IPS-20b (cell line): ENCODE data around the gene TMEM131.

Experiments
- H3K27ac ChIP-seq: one replicate; pipeline ENCODE4 v1.5.1; 2013; ENCODE audit warnings: low read length
- H3K27me3 ChIP-seq: 2 replicates; pipeline ENCODE4 v1.6.1; 2013; ENCODE audit warnings: mild to moderate bottlenecking, low read length, inconsistent platforms; ENCODE audit not compliant: insufficient read depth
- H3K36me3 ChIP-seq: 2 replicates; pipeline ENCODE4 v1.6.1; 2013; ENCODE audit warnings: low read depth, mild to moderate bottlenecking, inconsistent platforms, low read length, moderate library complexity; ENCODE audit not compliant: insufficient read depth
- H3K4me1 ChIP-seq: 2 replicates; pipeline ENCODE4 v1.6.1; 2013; ENCODE audit warnings: mild to moderate bottlenecking, control low read depth, inconsistent platforms, low read length, moderate library complexity; ENCODE audit not compliant: insufficient read depth
- H3K4me3 ChIP-seq: 2 replicates; pipeline ENCODE4 v1.5.1; 2013; ENCODE audit warnings: mild to moderate bottlenecking, low read length, inconsistent platforms
- H3K9ac ChIP-seq: 2 replicates; pipeline ENCODE4 v1.6.1; 2013; ENCODE audit warnings: low read depth, mild to moderate bottlenecking, inconsistent platforms, low read length, moderate library complexity
- H3K9me3 ChIP-seq: 2 replicates; pipeline ENCODE4 v1.6.1; 2013; ENCODE audit warnings: mild to moderate bottlenecking, low read depth, low read length, inconsistent platforms; ENCODE audit not compliant: insufficient read depth

Gene TMEM131

DNA sequence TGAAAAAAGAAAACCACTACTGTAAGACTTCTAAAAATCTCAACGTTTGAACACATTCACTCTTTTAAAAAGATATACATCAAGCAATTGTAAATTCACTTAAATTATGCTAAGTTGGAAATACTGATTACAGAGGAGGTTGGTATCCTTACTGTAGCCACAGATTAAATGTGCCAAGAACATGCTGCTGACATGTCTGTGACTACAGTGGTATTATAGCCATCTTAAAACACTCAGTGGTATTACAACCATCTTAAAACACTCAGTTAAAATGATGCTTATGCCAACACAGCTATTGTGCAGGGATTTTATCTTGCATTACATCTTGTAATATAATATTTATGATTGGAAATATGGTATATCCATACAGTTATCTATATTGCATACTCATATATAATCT lies 50.0 kb downstream of the TMEM131 start:
- Histone ChIP-seq H3K27ac (no peak overlapping the region), H3K27me3 (no peaks in the 10 kb centered on the region), H3K4me1 (no peaks in the 10 kb centered on the region), H3K4me3 (no peak overlapping the region), H3K36me3 (no peaks in the 10 kb centered on the region), H3K9me3 (no peaks in the 10 kb centered on the region), H3K9ac (no peak overlapping the region)

DNA sequence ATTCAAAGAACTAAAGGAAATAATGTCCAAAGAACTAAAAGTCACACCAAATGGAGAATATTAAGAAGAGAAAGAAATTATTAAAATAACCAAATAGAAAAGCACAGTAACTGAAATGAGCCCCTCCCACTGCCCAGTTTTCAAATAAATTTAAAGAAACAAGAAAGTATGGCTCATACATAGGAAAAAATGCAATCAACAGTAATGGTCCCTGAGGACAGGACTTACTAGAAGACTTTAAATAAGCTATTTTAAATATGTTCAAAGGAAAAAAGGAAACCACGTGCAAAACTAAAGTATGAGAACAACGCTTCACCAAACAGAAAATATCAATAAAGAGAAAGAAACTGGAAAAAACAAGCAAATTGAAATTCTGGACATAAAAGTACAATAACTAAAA lies 58.9 kb downstream of the TMEM131 start:
- peaks cover 8% of the 10 kb centered on the region for H3K4me1 ChIP-seq
- no peak overlapping the region for H3K4me3 ChIP-seq
- H3K27me3 ChIP-seq = no peaks in the 10 kb centered on the region
- H3K9me3 ChIP-seq = no peaks in the 10 kb centered on the region
- H3K9ac ChIP-seq = no peak overlapping the region
- H3K27ac ChIP-seq = no peak overlapping the region
- no peaks in the 10 kb centered on the region for H3K36me3 ChIP-seq

DNA sequence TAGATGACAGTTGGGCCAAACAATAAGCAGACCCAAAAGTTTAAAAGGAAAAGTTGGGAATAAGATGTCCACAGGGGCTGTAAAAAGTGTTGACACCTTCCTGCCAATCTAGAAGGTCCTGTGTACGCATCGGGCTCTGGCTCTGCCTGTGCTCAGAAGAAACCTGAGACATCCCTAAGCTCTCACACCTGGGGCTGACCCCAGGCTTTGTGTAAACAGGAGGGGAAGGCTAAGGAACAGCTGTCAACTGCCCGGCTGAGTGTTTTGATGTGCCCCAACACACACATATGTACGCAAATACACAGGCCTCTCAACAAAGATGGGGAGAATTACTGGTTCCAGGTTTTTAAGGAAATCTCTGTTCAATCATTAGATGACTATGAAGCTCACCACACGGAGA lies 59.5 kb downstream of the TMEM131 start:
- Histone ChIP-seq H3K4me1 (peaks cover 8% of the 10 kb centered on the region), H3K27ac (no peak overlapping the region), H3K36me3 (no peaks in the 10 kb centered on the region), H3K4me3 (peak overlapping the region; percentile 28; the same call in 1 of the 2 replicates), H3K9ac (no peak overlapping the region), H3K9me3 (no peaks in the 10 kb centered on the region), H3K27me3 (no peaks in the 10 kb centered on the region)

DNA sequence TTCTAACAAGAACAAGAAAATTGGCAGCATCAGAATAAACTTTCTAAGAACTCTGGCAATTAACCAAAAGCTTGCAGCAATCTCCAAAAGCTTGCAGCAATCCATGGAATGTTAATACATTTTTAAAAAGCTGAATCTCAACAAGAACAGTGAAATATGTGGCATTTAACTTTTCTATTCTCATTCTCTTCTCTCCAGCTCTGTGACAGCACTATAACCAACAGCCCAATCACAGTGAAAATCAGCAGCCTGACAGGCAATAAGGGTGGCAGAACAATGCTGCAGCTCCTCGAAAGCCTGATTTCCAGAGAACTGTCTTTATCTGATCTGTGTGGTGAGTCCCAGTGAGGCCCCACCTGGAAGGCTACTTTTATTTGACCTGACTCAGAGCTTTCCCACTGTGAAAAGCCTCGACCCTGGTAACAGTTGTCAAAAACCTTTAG lies 60.0 kb downstream of the TMEM131 start:
- Histone ChIP-seq H3K4me1 (peaks cover 8% of the 10 kb centered on the region), H3K27ac (no peak overlapping the region), H3K27me3 (no peaks in the 10 kb centered on the region), H3K9ac (no peak overlapping the region), H3K36me3 (no peaks in the 10 kb centered on the region), H3K9me3 (no peaks in the 10 kb centered on the region), H3K4me3 (peak overlapping the region; percentile 28; the same call in 1 of the 2 replicates)

DNA sequence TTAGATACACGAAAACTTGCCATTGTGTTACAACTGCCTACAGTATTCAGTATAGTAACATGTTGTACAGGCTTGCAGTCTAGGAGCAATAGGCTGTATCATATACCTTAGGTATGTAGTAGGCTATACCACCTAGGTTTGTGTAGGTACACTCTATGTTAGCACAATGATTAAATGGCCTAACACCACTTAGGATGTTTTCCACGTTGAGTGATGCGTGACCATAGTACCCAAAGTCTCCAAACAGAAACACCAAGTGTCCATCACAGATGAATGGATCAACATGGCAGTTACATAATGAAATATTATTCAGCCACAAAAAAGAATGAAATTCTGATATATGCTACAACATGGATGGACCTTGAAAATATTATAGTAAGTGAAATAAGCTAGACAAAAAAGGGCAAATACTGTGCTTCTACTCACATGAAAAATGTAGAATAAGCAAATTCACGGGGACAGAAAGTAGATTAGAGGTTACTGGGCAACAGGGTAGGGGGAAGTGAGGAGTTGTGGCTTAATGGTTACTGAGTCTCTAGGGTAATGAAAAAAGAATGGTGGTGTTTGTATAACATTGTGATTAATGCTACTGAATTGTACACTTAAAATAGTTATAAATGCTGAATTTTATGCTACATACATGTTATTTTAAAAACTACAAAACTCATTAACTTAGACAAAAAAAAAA lies 62.6 kb downstream of the TMEM131 start:
- no peaks in the 10 kb centered on the region for H3K36me3 ChIP-seq
- no peak overlapping the region for H3K27ac ChIP-seq
- H3K4me1 ChIP-seq = peaks cover 8% of the 10 kb centered on the region
- H3K9ac ChIP-seq = no peak overlapping the region
- H3K27me3 ChIP-seq = no peaks in the 10 kb centered on the region
- H3K9me3 ChIP-seq = no peaks in the 10 kb centered on the region
- no peak overlapping the region for H3K4me3 ChIP-seq

DNA sequence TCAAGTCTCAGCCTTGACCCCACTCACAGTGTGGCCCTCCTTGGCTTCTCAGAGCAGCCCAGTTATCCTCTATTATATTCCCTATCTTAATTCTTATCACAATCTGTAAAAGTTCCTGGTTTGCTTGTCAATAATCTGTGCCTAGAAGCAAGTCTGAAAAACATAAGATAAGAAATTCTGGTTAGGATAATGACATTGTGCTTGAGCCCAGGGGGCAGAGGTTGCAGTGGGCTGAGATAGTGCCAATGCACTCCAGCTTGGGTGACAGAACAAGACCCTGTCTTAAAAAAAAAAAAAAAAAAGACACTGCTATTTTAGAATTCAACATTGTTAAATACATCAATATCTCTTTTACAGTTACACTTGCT lies 63.9 kb downstream of the TMEM131 start:
- no peaks in the 10 kb centered on the region for H3K27me3 ChIP-seq
- H3K9ac ChIP-seq = no peak overlapping the region
- H3K4me3 ChIP-seq = no peak overlapping the region
- H3K9me3 ChIP-seq = no peaks in the 10 kb centered on the region
- peaks cover 8% of the 10 kb centered on the region for H3K4me1 ChIP-seq
- no peak overlapping the region for H3K27ac ChIP-seq
- no peaks in the 10 kb centered on the region for H3K36me3 ChIP-seq

DNA sequence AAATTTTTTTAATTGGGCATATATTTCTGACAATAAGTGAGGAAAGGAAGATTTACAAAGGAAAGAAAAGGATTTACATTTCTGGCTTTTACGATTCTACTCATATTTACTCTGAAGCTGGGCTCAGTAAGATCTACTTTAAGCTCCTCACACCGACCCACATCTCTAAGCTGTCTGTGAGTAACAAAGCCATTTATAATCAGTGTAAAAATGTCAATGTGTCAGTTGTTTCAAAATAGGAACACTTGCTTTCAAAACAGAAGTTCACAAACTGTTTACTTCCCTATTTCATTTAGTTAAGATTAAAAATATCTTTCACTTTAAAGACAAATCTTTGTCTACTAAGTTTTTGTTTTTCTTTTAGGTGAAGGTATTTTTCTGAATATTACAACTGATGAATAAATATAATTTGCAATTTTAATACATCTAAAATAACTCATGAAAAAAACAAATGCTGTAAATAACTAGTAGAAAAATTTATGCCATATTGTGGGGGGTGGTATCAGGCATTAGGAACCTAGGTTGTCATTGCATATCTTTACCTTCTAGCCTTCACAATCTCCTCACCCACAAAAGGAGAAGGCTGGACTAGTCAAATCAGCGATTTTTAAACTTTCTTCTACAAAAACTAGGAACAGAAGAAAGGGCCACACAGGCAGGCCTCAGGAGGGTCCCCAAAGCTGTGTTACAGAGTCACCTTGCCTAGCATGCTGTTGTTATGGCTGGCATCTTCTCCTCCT lies 64.5 kb downstream of the TMEM131 start:
- H3K36me3 ChIP-seq = no peaks in the 10 kb centered on the region
- no peak overlapping the region for H3K4me3 ChIP-seq
- no peaks in the 10 kb centered on the region for H3K9me3 ChIP-seq
- no peak overlapping the region for H3K27ac ChIP-seq
- H3K4me1 ChIP-seq = peaks cover 8% of the 10 kb centered on the region
- H3K9ac ChIP-seq = no peak overlapping the region
- no peaks in the 10 kb centered on the region for H3K27me3 ChIP-seq

DNA sequence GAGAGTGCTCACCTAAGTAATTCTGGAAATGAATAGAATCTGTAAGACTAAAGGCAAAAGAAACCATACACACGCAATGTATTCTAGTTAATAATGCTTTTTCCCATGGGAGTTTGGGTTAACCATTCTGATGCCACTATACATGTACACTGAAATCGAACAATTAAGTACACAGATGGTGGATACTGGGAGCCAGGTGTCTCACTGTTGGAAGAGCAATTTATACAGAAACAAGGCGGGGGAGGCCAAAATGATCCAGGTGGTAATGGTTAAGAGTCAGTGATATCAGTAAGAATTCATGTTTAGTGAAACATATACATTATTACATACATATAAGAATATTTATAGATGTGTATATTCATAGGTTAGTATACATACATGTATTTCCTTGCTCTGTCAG lies 67.2 kb downstream of the TMEM131 start:
- Histone ChIP-seq H3K9me3 (no peaks in the 10 kb centered on the region), H3K27ac (no peak overlapping the region), H3K36me3 (peaks cover 9% of the 10 kb centered on the region), H3K9ac (no peak overlapping the region), H3K4me1 (no peaks in the 10 kb centered on the region), H3K4me3 (no peak overlapping the region), H3K27me3 (no peaks in the 10 kb centered on the region)

DNA sequence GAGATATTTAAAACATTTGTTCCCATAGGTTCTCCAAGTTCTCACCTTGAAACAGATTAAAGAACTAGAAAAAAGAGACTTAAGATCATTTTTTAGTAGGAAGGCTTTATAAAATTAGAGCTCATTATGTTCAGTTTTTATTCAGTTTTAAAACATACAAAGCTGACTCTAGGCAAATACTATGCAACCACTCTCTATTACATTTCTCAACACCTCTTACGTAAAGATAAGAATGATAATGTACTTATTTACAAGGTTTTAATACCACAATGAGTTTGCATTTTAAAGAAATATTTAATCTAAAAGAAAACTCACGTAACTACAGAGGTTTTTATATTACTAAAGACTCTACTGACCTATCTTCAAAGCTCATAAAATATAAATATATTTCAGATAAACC lies 68.8 kb downstream of the TMEM131 start:
- H3K27ac ChIP-seq = no peak overlapping the region
- H3K9ac ChIP-seq = no peak overlapping the region
- no peaks in the 10 kb centered on the region for H3K27me3 ChIP-seq
- peaks cover 9% of the 10 kb centered on the region for H3K36me3 ChIP-seq
- no peak overlapping the region for H3K4me3 ChIP-seq
- no peaks in the 10 kb centered on the region for H3K4me1 ChIP-seq
- no peaks in the 10 kb centered on the region for H3K9me3 ChIP-seq

DNA sequence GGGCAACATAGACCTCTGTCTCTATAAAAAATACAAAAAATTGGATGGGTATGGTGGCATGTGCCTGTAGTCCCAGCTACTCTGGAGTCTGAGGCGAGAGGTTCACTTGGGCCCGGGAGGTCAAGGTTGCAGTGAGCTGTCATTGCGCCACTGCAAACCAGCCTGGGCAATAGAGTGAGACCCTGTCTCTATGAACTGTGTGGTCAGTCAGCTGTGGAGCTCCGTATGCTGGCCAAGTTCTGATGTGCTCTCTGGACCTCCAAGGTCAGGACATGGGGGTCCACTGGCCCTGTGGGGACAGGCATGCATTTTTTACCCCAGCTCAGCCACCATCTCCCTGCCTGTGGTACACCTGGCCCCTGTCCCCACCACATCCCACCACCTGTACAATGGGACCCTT lies 71.6 kb downstream of the TMEM131 start:
- H3K9ac ChIP-seq = no peak overlapping the region
- peaks cover 9% of the 10 kb centered on the region for H3K36me3 ChIP-seq
- H3K9me3 ChIP-seq = no peaks in the 10 kb centered on the region
- H3K4me3 ChIP-seq = no peak overlapping the region
- H3K4me1 ChIP-seq = no peaks in the 10 kb centered on the region
- H3K27me3 ChIP-seq = no peaks in the 10 kb centered on the region
- no peak overlapping the region for H3K27ac ChIP-seq

DNA sequence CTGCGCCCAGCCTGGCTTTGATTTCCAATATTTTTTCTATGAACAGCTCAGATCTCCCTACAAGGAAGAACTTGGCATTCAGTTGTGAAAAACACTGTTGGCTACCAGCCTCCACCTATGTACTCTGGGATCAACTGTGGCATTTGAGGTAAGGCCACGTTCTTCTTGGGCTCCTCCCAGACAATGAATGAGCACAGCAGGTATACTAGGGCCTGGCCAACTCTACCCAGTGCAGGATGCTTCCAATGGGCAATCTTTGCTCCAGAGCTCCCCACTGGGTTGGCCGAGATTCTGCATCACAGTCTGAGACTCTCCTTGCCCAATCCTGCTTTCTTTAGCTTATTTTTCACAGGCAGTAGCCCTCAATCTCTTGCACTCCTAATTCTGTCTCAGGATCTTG lies 75.9 kb downstream of the TMEM131 start:
- Histone ChIP-seq H3K4me3 (no peak overlapping the region), H3K4me1 (peaks cover 7% of the 10 kb centered on the region; the same call in 1 of the 2 replicates), H3K9ac (no peak overlapping the region), H3K36me3 (peaks cover 3% of the 10 kb centered on the region), H3K9me3 (no peaks in the 10 kb centered on the region), H3K27ac (no peak overlapping the region), H3K27me3 (no peaks in the 10 kb centered on the region)

DNA sequence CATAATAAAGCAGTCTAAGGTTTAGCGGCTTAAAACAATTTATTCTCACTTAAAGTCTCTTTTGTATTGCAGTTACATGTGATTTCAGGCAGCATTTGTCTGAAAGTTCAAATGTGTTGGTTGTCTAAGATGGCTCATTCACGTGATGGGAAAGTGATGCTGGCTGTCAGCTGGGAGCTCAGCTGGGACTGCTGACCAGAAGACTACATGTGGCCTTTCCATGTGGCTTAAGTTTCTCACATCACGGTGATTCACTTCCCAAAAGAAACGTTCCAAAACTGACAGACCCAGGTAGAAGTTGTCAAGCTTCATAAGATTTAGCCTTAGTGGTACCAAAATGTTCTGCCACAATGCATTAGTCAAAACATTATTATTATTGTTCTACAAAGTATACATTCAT lies 76.9 kb downstream of the TMEM131 start:
- H3K4me3 ChIP-seq = no peak overlapping the region
- H3K27me3 ChIP-seq = no peaks in the 10 kb centered on the region
- H3K36me3 ChIP-seq = no peaks in the 10 kb centered on the region
- H3K4me1 ChIP-seq = peaks cover 7% of the 10 kb centered on the region; the same call in 1 of the 2 replicates
- H3K9me3 ChIP-seq = no peaks in the 10 kb centered on the region
- no peak overlapping the region for H3K9ac ChIP-seq
- H3K27ac ChIP-seq = no peak overlapping the region
